HG03159 (cell line): Measurements from ENCODE around the gene NKIRAS2.

Experiments used
- ATAC-seq: cut with Tn5 transposase; IDR thresholded peaks from one replicate; pipeline ENCODE4 v1.9.1; 2021; ENCODE audit warnings: mild to moderate bottlenecking, moderate library complexity; ENCODE audit not compliant: unreplicated experiment

Gene NKIRAS2

GRCh38 chr17:42053731-42054500, 34.0 kb downstream of the NKIRAS2 start:
- no peak for ATAC-seq

DNA sequence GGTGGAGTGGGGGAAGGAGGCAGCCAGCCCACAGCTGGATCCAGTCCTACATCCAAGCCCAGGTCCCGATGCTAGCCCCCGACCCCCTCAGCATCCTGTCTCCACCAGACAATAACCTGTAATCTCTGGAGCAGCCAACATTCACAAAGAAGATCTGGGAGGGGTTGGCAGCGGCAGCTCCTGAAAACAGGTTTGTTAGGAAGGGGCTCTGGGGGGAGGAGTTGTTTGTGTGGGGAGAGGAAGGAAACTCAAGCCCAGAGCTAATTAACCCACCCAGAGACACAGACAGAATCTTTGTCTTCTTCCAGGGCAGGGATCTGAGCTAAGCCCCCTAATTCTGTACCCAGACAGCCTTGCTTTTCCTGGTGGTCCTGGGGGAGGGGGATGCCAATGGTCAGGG, 35.1 kb downstream of the NKIRAS2 start:
- ATAC-seq, result no peak

- ATAC-seq, result no peak
Observed at GRCh38 chr17:42055496-42055895, 35.6 kb downstream of the NKIRAS2 start.

- no peak for ATAC-seq
Observed at GRCh38 chr17:42056635-42057034, 36.7 kb downstream of the NKIRAS2 start.

GRCh38 chr17:42058063-42058462, 38.2 kb downstream of the NKIRAS2 start:
- no peak for ATAC-seq

- no peak for ATAC-seq
Observed at GRCh38 chr17:42059815-42060214, 39.9 kb downstream of the NKIRAS2 start.

DNA sequence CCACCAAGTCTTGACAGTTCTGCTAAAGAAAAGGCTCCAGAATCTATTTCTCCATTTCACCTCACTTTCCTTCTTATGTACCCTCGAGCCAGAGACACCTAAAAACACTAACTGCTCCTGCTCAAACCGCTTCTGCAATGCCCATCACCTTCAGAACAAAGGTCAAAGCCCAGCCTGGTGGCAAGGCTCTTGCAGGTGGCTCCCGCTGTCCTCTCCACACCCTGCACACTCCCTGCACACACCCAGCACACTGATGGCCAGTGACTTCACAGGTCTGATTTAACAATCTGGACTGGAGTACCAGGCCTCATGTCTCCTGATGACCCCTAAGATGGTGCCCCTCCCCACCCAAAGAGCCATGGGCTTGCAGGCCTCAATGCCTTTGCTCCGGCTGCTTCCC, 40.3 kb downstream of the NKIRAS2 start:
- no peak for ATAC-seq

DNA sequence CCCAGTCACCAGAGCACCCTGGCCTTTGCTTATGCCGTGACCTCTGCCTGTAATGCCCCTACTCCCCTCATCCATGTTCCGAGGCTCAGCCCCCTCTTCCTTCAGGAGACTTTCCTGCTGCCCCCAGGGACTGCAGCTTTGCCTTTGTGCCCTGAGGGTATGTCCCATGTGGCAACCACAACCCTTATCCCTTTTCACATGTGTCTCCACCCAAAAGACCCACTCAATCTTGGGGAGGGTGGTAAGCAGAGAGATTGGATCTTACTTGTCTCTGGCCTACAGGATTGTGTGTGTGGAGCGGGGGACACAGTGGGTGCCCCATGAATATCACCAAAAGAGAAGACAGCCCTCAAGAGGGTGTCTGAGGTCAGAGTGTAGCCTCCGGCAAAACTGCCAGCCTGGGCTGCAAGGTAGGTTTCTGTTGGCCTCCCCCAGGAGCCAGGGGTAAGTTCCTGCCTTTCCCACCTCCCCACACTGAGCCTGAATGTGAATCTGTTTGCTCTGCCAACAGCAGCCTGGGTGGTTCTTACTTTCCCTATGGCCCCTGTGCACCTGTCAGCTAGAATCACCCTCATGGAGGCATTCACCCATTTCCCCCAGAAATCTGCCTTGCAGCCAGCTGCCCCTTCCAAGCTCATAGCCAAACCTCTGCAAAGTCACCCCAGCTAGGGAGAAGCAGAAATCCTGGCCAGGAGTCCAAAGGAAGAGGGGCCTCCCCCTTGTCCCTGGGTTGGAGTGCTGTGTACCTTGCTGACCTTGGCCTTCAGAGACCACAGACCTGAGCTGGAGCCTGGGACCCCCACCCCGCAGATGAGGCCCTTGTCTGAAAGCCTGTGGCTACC, 42.0 kb downstream of the NKIRAS2 start:
- ATAC-seq, result no peak

DNA sequence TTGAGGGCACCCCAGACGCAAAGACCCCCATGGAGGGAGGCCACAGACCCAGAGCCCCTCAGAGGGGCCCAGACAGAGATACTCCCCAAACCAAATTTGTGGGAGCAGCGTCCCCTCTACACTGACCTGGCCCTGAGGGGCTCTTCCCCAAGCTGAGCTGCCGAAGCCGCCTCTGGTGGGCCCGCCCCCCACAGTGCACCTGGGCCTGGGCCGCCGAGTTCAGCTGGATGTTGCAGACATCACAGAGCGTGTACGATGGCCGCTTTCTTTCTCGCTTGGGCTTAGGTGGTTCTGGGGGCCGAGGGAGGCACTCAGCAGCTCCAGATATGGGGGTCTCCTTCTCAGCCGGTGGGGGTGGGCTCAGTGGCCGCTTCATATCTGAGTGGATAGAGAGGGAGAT, 42.8 kb downstream of the NKIRAS2 start:
- no peak for ATAC-seq

- no peak for ATAC-seq
Observed at GRCh38 chr17:42065201-42065600, 45.3 kb downstream of the NKIRAS2 start.

GRCh38 chr17:42067371-42068091, 47.6 kb downstream of the NKIRAS2 start:
- ATAC-seq, result no peak

GRCh38 chr17:42068979-42069378, 49.1 kb downstream of the NKIRAS2 start:
- no peak for ATAC-seq

DNA sequence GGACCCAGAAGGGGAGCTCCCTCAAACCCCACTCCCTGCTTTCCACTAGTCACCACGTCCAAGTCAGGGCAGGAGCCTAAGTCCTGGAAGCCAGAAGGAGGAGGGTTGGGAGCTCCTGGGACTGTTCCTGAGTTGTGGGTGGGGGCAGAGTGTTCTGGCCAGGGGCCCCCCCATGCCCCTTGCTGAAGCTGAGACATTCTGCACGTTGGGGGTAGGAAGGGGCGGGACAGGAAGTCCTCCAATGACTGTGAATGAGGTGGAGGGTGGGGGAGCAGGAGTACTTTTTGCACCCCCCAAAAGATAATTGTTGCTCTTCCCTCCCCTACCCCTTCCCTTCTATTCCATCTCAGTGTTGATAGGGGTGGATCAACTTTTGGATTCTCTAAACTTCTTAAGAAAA, 51.9 kb downstream of the NKIRAS2 start:
- no peak for ATAC-seq

DNA sequence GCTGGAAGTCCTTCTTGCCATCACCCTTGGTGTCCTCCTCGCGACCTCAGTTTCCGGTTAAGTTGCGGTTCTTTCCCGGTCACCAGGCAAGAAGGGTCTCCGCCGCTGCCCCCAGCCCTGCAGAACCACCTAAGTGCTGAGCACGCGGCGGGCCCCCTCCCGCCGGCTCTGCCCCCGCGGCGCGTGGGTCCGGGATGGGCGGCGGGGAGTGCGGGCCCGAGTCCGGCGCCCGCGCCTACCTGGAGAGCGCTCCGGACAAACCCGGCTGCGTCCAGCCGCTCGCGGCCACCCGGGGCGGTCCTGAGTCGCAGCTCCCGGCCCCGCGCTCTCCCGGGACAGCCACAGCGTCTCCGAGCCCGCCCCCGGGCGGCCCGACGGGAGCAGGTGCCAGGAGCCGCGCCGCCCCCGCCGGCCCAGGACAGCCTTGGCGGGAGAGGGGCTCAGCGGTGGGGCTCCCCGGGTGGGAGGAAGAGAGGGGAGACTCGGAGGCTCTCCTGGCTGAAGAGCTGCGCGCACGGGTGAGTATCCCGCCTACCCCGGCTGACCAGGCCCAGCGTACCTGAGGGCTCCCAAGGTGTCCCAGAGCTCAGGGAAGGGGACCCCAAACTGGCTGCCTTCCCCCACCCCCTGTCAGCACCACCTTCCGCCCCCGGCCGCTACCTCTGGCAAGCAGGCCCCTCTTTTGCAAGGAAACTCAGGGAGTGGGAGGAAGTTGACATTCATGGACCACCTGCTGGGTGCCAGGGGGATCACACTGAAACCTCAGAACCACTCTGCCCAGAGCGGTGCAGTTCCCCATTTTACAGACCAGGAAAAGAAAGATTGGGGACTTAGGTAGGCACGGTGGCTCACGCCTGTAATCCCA, 52.7 kb downstream of the NKIRAS2 start:
- ATAC-seq, result no peak
